T-cell (primary cell): ENCODE data around the gene SEC14L6. TPM values are rescaled to one million over a fixed set of nuclear protein-coding genes. Genes with fewer than 3 reads are reported as not detected.

Experiments
- ATAC-seq, 4 experiments: fragments of 200-7000 bp in 3 of 4; fragments of 150-1000 bp in 1 of 4; cut with Tn5 transposase; replicated peaks in 1 of 4; 1 replicate in 3 of 4; 2 replicates in 1 of 4; pipeline ENCODE4 v1.10.0; 2021; ENCODE audit warnings: moderate library complexity in 3 of 4, mild to moderate bottlenecking in 2 of 4, moderate number of reproducible peaks in 1 of 4
- CTCF ChIA-PET, 2 donors: fragments of 300-600 bp; sonication (Branson Sonifier 250); formaldehyde crosslinking; loops; one replicate each; lab custom pipeline; 2022; ENCODE audit warnings: antibody characterized with exemption in 2 of 2; lab: Charles Lee
- POLR2A ChIA-PET, 2 donors: fragments of 300-600 bp; sonication (Branson Sonifier 250); formaldehyde crosslinking; loops; one replicate each; lab custom pipeline; 2022; ENCODE audit warnings: antibody characterized with exemption in 2 of 2; lab: Charles Lee
- DNase-seq, 35 experiments: peaks; one replicate each; pipeline versions ENCODE4 v3.0.0 to v3.0.0-alpha.2; 2013 to 2023
- H3K27ac ChIP-seq: one replicate; pipeline ENCODE4 v1.5.1; 2013; ENCODE audit warnings: low read length
- H3K27me3 ChIP-seq, 2 experiments: replicated peaks in 1 of 2; 1 replicate in 1 of 2; 2 replicates in 1 of 2; pipeline versions ENCODE4 v1.6.1 to v1.7.0; 2013; ENCODE audit warnings: low read length in 1 of 2, mixed read lengths in 1 of 2; ENCODE audit not compliant: control insufficient read depth in 2 of 2, insufficient read depth in 2 of 2; ENCODE audit errors: extremely low read depth in 1 of 2
- H3K36me3 ChIP-seq, 2 donors: 1 replicate in 1 of 2; 2 replicates in 1 of 2; pipeline versions ENCODE4 v1.6.1 to v1.7.0; 2013; ENCODE audit warnings: low read length in 1 of 2; ENCODE audit not compliant: control insufficient read depth in 2 of 2, insufficient read depth in 1 of 2; ENCODE audit errors: extremely low read depth in 1 of 2
- H3K4me1 ChIP-seq, 2 experiments: 1 replicate in 1 of 2; 2 replicates in 1 of 2; pipeline versions ENCODE4 v1.6.1 to v1.7.0; 2013; ENCODE audit warnings: low read length in 2 of 2, mixed read lengths in 1 of 2; ENCODE audit not compliant: insufficient read depth in 2 of 2, control insufficient read depth in 1 of 2; ENCODE audit errors: extremely low read depth in 1 of 2
- H3K4me3 ChIP-seq, 2 donors: 1 replicate in 1 of 2; 2 replicates in 1 of 2; pipeline versions ENCODE4 v1.5.1 to v1.7.0; 2013; ENCODE audit warnings: mild to moderate bottlenecking in 2 of 2, low read length in 1 of 2, moderate library complexity in 1 of 2; ENCODE audit not compliant: control insufficient read depth in 1 of 2; ENCODE audit errors: extremely low read depth in 1 of 2
- H3K9me3 ChIP-seq: 2 replicates; pipeline ENCODE4 v1.7.0; 2013
- H3K27ac Mint-ChIP-seq, 2 donors: one replicate each; pipeline ENCODE4 v1.8.0; 2020 to 2021; ENCODE audit warnings: mild to moderate bottlenecking in 2 of 2, mixed read lengths in 2 of 2
- H3K27me3 Mint-ChIP-seq, 2 donors: one replicate each; pipeline ENCODE4 v1.8.0; 2021 to 2022; ENCODE audit warnings: mixed read lengths in 2 of 2
- H3K36me3 Mint-ChIP-seq: one replicate; pipeline ENCODE4 v1.8.0; 2021; ENCODE audit warnings: mixed read lengths
- H3K4me1 Mint-ChIP-seq, 3 donors: one replicate each; pipeline ENCODE4 v1.8.0; 2020 to 2022; ENCODE audit warnings: mixed read lengths in 3 of 3, mild to moderate bottlenecking in 1 of 3
- H3K4me3 Mint-ChIP-seq, 3 donors: one replicate each; pipeline ENCODE4 v1.8.0; 2020 to 2022; ENCODE audit warnings: mild to moderate bottlenecking in 3 of 3, mixed read lengths in 3 of 3, moderate library complexity in 3 of 3
- H3K9me3 Mint-ChIP-seq, 3 donors: one replicate each; pipeline ENCODE4 v1.8.0; 2020 to 2022; ENCODE audit warnings: mixed read lengths in 3 of 3
- WGBS: methylation state at CpG from one replicate; pipeline ENCODE4 v1.1.5; 2013; ENCODE audit warnings: missing lambda C conversion rate; ENCODE audit not compliant: insufficient coverage; 5-methylcytosine and 5-hydroxymethylcytosine counted together
- total RNA-seq, 35 experiments: library from RNA in 6 of 35; stranded (reverse) in 6 of 35; fragments of 120-200 nt in 1 of 35; gene quantifications; one replicate each; pipeline versions ENCODE4 v1.2.1 to v1.2.4 and lab custom pipeline; 2013 to 2026

Gene SEC14L6
- total RNA-seq, 5 donors from 2014 or later (not counting 1 experiment from before 2014, with no cell fraction given): 0.13 TPM; not detected in 4

DNA sequence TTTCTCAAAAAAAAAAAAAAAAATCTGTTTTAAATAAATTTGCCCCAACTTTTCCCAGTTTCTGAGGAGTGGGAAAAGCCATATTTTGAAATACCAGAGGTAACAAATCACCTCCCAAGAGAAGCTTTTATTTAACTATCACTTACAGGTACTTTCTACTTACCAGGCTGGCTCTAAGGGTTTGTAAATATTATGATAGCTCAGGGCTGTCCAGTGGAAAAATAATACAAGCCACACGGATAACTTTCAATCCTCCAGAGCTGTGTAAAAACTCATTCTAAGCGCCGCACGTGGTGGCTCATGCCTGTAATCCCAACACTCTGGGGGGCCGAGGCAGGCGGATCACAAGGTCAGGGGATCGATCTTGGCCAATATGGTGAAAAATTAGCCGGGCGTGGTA is 35.4 kb downstream of the SEC14L6 start:
- ATAC-seq: no peak
- 98% methylated on average over 7 of the region's 9 CpGs for whole genome bisulfite sequencing
- peaks cover 2 to 21% of the 10 kb centered on the region in 2 experiments for H3K27me3 ChIP-seq
- no peak overlapping the region for H3K27ac ChIP-seq
- POLR2A ChIA-PET: no interaction called here
- Mint-ChIP-seq H3K4me3 (no peak overlapping the region), H3K4me1 (no peaks in the 10 kb centered on the region), H3K36me3 (no peaks in the 10 kb centered on the region), H3K27me3 (peaks cover 8 to 15% of the 10 kb centered on the region in 2 donors), H3K9me3 (no peaks in the 10 kb centered on the region), H3K27ac (no peak overlapping the region)
- H3K4me3 ChIP-seq: no peak overlapping the region
- no peaks in the 10 kb centered on the region for H3K9me3 ChIP-seq
- DNase-seq: no peak
- no peaks in the 10 kb centered on the region for H3K36me3 ChIP-seq
- CTCF ChIA-PET: no interaction called here
- no peaks in the 10 kb centered on the region for H3K4me1 ChIP-seq

GRCh38 chr22:30508216-30508615 is 38.3 kb downstream of the SEC14L6 start:
- peaks cover 2 to 48% of the 10 kb centered on the region in 2 experiments for H3K27me3 ChIP-seq
- H3K4me1 Mint-ChIP-seq: peaks cover 0 to 1% (median 0%) of the 10 kb centered on the region in 3 donors
- ChIA-PET POLR2A (no interaction called here), CTCF (interaction anchor here in 1 of 2 donors (0.5 kb wide), 1 partner anchor 571 kb away, joined by 3 read pairs; no protein-coding TSS in a partner anchor)
- no peaks in the 10 kb centered on the region for H3K36me3 Mint-ChIP-seq
- H3K4me1 ChIP-seq: peaks cover 0 to 4% of the 10 kb centered on the region in 2 experiments
- no peak overlapping the region for H3K27ac Mint-ChIP-seq
- no peak overlapping the region for H3K4me3 Mint-ChIP-seq
- DNase-seq (no peak), ATAC-seq (no peak)
- H3K9me3 ChIP-seq: no peaks in the 10 kb centered on the region
- no peak overlapping the region for H3K4me3 ChIP-seq
- H3K27ac ChIP-seq: no peak overlapping the region
- H3K27me3 Mint-ChIP-seq: peaks cover 22 to 36% of the 10 kb centered on the region in 2 donors
- H3K36me3 ChIP-seq: no peaks in the 10 kb centered on the region
- no CpG with 5 or more reads among the region's 5 CpGs for WGBS
- H3K9me3 Mint-ChIP-seq: no peaks in the 10 kb centered on the region

- Mint-ChIP-seq H3K4me1 (peaks cover 0 to 1% (median 0%) of the 10 kb centered on the region in 3 donors), H3K9me3 (no peaks in the 10 kb centered on the region), H3K27me3 (peaks cover 22 to 41% of the 10 kb centered on the region in 2 donors), H3K4me3 (no peak overlapping the region), H3K27ac (no peak overlapping the region), H3K36me3 (no peaks in the 10 kb centered on the region)
- WGBS: 80% methylated on average over 1 of the region's 4 CpGs
- DNase-seq (no peak), ATAC-seq (no peak)
- no peak overlapping the region for H3K4me3 ChIP-seq
- ChIA-PET CTCF (interaction anchor here in 1 of 2 donors (0.5 kb wide), 1 partner anchor 570 kb away, joined by 3 read pairs; no protein-coding TSS in a partner anchor), POLR2A (no interaction called here)
- H3K4me1 ChIP-seq: peaks cover 0 to 4% of the 10 kb centered on the region in 2 experiments
- H3K27ac ChIP-seq: no peak overlapping the region
- H3K27me3 ChIP-seq: peaks cover 2 to 53% of the 10 kb centered on the region in 2 experiments
- no peaks in the 10 kb centered on the region for H3K9me3 ChIP-seq
- no peaks in the 10 kb centered on the region for H3K36me3 ChIP-seq
These were observed 38.9 kb downstream of the SEC14L6 start for GRCh38 chr22:30507670-30508069.

DNA sequence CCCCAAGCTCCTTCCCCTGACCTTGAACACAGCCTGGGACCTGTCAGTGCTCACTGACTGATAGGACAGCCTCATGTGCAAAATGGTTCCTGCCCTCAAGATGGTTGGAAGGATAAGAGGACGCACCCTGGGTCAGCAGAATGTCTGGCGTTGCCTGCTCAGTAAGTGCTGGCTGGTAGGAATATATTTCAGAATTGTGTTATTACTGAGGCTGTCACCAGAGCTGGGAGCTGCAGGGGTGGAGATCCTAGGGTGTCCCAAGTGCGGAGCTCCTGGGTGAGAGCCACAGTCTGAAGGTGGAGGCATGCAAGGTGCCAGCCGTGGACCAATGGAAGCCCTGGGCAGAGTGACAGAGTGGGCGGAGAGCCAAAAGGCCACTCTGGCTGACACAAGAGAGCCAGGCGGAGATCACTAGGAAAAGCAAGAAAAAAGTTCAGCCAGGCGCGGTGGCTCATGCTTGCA is 40.0 kb downstream of the SEC14L6 start:
- no peak overlapping the region for H3K27ac ChIP-seq
- H3K4me3 ChIP-seq: no peak overlapping the region
- Mint-ChIP-seq H3K4me1 (peaks cover 0 to 1% (median 0%) of the 10 kb centered on the region in 3 donors), H3K4me3 (no peak overlapping the region), H3K27ac (no peak overlapping the region), H3K36me3 (no peaks in the 10 kb centered on the region), H3K27me3 (peaks cover 22 to 49% of the 10 kb centered on the region in 2 donors), H3K9me3 (no peaks in the 10 kb centered on the region)
- CTCF ChIA-PET: no interaction called here
- POLR2A ChIA-PET: no interaction called here
- peaks cover 0 to 4% of the 10 kb centered on the region in 2 experiments for H3K4me1 ChIP-seq
- no peaks in the 10 kb centered on the region for H3K9me3 ChIP-seq
- no peaks in the 10 kb centered on the region for H3K36me3 ChIP-seq
- DNase-seq: no peak
- ATAC-seq: no peak
- peaks cover 2 to 63% of the 10 kb centered on the region in 2 experiments for H3K27me3 ChIP-seq
- WGBS: 92% methylated on average over 8 of the region's 8 CpGs

DNA sequence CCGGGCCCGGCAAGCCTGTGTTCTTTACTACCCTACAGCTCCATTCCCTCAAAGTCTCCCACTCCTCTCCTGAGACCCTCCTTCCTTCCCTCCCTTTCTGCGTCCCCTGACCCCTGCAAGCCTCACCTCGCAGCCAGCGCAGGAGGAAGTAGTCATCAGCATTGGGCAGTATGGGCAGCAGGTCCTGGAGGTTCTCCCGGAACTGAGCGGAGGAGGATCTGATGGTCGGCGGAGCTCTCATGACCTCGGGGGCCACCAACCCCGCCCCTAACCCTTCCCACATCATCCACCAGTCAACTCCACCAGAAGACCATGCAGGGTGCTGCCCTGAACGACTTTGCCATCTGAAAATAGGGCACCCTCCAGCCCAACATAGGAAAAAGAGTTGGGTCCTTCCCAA is 43.0 kb downstream of the SEC14L6 start:
- Histone ChIP-seq H3K36me3 (no peaks in the 10 kb centered on the region), H3K9me3 (no peaks in the 10 kb centered on the region), H3K4me1 (peaks cover 0 to 4% of the 10 kb centered on the region in 2 experiments), H3K27me3 (peaks cover 2 to 72% of the 10 kb centered on the region in 2 experiments), H3K27ac (no peak overlapping the region), H3K4me3 (no peak overlapping the region)
- no peak for ATAC-seq
- peaks cover 0 to 1% (median 0%) of the 10 kb centered on the region in 3 donors for H3K4me1 Mint-ChIP-seq
- H3K4me3 Mint-ChIP-seq: no peak overlapping the region
- 83% methylated on average over 9 of the region's 12 CpGs for WGBS
- H3K36me3 Mint-ChIP-seq: no peaks in the 10 kb centered on the region
- CTCF ChIA-PET: no interaction called here
- H3K9me3 Mint-ChIP-seq: no peaks in the 10 kb centered on the region
- H3K27ac Mint-ChIP-seq: no peak overlapping the region
- peaks cover 18 to 51% of the 10 kb centered on the region in 2 donors for H3K27me3 Mint-ChIP-seq
- DNase-seq: no peak
- POLR2A ChIA-PET: interaction anchor here in 1 of 2 donors (0.6 kb wide), 1 partner anchor 11 kb away, joined by 3 read pairs; no protein-coding TSS in a partner anchor

GRCh38 chr22:30502911-30503310 is 43.6 kb downstream of the SEC14L6 start:
- H3K9me3 Mint-ChIP-seq: no peaks in the 10 kb centered on the region
- WGBS: 88% methylated on average over 3 of the region's 3 CpGs
- peaks cover 0 to 4% of the 10 kb centered on the region in 2 experiments for H3K4me1 ChIP-seq
- H3K36me3 ChIP-seq: no peaks in the 10 kb centered on the region
- POLR2A ChIA-PET: interaction anchor here in 1 of 2 donors (0.6 kb wide), 1 partner anchor 12 kb away, joined by 3 read pairs; no protein-coding TSS in a partner anchor
- CTCF ChIA-PET: no interaction called here
- DNase-seq (no peak), ATAC-seq (no peak)
- no peaks in the 10 kb centered on the region for H3K36me3 Mint-ChIP-seq
- no peak overlapping the region for H3K4me3 Mint-ChIP-seq
- no peaks in the 10 kb centered on the region for H3K9me3 ChIP-seq
- H3K4me3 ChIP-seq: no peak overlapping the region
- peaks cover 0 to 70% of the 10 kb centered on the region in 2 experiments for H3K27me3 ChIP-seq
- H3K4me1 Mint-ChIP-seq: peaks cover 0 to 1% (median 0%) of the 10 kb centered on the region in 3 donors
- peaks cover 18 to 47% of the 10 kb centered on the region in 2 donors for H3K27me3 Mint-ChIP-seq
- H3K27ac ChIP-seq: no peak overlapping the region
- H3K27ac Mint-ChIP-seq: no peak overlapping the region
